Measurements from ENCODE around the gene MAMLD1. TPM values are rescaled to one million over a fixed set of nuclear protein-coding genes. Genes with fewer than 3 reads are reported as not detected.

The MAMLD1 gene
- total RNA-seq, 1 donor from 2014 or later, result 3.0 TPM

- TF ChIP-seq, protein P1, sequence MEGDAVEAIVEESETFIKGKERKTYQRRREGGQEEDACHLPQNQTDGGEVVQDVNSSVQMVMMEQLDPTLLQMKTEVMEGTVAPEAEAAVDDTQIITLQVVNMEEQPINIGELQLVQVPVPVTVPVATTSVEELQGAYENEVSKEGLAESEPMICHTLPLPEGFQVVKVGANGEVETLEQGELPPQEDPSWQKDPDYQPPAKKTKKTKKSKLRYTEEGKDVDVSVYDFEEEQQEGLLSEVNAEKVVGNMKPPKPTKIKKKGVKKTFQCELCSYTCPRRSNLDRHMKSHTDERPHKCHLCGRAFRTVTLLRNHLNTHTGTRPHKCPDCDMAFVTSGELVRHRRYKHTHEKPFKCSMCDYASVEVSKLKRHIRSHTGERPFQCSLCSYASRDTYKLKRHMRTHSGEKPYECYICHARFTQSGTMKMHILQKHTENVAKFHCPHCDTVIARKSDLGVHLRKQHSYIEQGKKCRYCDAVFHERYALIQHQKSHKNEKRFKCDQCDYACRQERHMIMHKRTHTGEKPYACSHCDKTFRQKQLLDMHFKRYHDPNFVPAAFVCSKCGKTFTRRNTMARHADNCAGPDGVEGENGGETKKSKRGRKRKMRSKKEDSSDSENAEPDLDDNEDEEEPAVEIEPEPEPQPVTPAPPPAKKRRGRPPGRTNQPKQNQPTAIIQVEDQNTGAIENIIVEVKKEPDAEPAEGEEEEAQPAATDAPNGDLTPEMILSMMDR (IDR thresholded peaks at IDR 0.05; ENCODE audit: insufficient read depth, low read length, poor library complexity, severe bottlenecking), result no peak
- Histone ChIP-seq H3K36me3 (ENCODE audit: control insufficient read depth, insufficient read depth, low read length) (no peaks in the 10 kb centered on the region), H3K27me3 (ENCODE audit: control insufficient read depth, insufficient read depth, low read length) (no peaks in the 10 kb centered on the region), H3K4me3 (ENCODE audit: low read depth, low read length) (no peak overlapping the region)
- DNase-seq (ENCODE audit: low read depth), result no peak
Measured at GRCh38 chrX:150408561-150408960, 45.4 kb downstream of the MAMLD1 start.

DNA sequence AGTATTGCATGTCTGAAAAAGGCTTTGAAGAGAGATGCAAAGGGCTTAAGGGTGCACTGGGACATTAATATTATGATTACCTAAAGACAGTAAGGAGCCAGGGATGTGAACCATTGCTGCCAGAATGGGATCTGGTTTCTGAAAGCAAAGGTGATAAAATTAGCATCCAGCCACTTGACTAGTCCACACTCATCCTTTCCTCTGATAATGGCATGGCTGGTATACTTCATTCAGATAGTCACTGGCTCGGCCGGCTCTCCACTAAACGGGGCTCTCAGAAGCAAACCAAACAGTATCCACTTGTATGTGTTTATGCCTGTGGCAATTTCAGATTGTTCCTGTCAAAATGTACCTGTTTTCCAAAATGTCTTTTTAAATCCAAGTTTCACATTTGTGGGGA is 46.4 kb downstream of the MAMLD1 start:
- no peaks in the 10 kb centered on the region for H3K36me3 ChIP-seq (ENCODE audit: control insufficient read depth, insufficient read depth, low read length)
- TF ChIP-seq, protein P1 (IDR thresholded peaks at IDR 0.05; ENCODE audit: insufficient read depth, low read length, poor library complexity, severe bottlenecking), result no peak
- no peak overlapping the region for H3K4me3 ChIP-seq (ENCODE audit: low read depth, low read length)
- DNase-seq (ENCODE audit: low read depth), result no peak
- H3K27me3 ChIP-seq (ENCODE audit: control insufficient read depth, insufficient read depth, low read length), result no peaks in the 10 kb centered on the region

- no peak for DNase-seq (ENCODE audit: low read depth)
- H3K4me3 ChIP-seq (ENCODE audit: low read depth, low read length), result no peak overlapping the region
- no peaks in the 10 kb centered on the region for H3K36me3 ChIP-seq (ENCODE audit: control insufficient read depth, insufficient read depth, low read length)
- H3K27me3 ChIP-seq (ENCODE audit: control insufficient read depth, insufficient read depth, low read length), result no peaks in the 10 kb centered on the region
- TF ChIP-seq, protein P1 (IDR thresholded peaks at IDR 0.05; ENCODE audit: insufficient read depth, low read length, poor library complexity, severe bottlenecking), result no peak
Measured at GRCh38 chrX:150409964-150410363, 46.8 kb downstream of the MAMLD1 start.

- TF ChIP-seq, protein P1 (IDR thresholded peaks at IDR 0.05; ENCODE audit: insufficient read depth, low read length, poor library complexity, severe bottlenecking), result no peak
- Histone ChIP-seq H3K27me3 (ENCODE audit: control insufficient read depth, insufficient read depth, low read length) (no peaks in the 10 kb centered on the region), H3K4me3 (ENCODE audit: low read depth, low read length) (no peak overlapping the region), H3K36me3 (ENCODE audit: control insufficient read depth, insufficient read depth, low read length) (no peaks in the 10 kb centered on the region)
- no peak for DNase-seq (ENCODE audit: low read depth)
Measured at GRCh38 chrX:150410513-150410912, 47.4 kb downstream of the MAMLD1 start.

DNA sequence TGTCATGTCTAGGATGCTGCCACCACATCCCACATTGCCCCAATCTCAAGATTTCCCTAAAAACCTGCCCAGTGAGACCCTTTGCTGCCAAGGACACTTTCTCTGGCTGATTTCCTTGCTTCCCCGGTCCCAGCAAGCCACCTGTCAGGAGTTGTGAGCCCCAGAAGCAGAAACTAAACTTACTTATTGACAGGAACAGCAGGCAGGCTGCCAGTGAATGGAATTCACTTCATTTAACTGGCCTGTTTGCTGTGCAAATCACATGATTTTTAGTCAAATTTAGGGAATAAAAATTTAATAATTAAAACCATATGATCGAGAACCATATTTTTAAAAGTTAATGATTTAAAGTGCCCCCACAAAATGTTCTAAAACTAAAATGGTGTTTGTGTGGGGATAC is 48.5 kb downstream of the MAMLD1 start:
- no peak for DNase-seq (ENCODE audit: low read depth)
- Histone ChIP-seq H3K4me3 (ENCODE audit: low read depth, low read length) (no peak overlapping the region), H3K36me3 (ENCODE audit: control insufficient read depth, insufficient read depth, low read length) (no peaks in the 10 kb centered on the region), H3K27me3 (ENCODE audit: control insufficient read depth, insufficient read depth, low read length) (no peaks in the 10 kb centered on the region)
- TF ChIP-seq, protein P1 (IDR thresholded peaks at IDR 0.05; ENCODE audit: insufficient read depth, low read length, poor library complexity, severe bottlenecking), result no peak

DNA sequence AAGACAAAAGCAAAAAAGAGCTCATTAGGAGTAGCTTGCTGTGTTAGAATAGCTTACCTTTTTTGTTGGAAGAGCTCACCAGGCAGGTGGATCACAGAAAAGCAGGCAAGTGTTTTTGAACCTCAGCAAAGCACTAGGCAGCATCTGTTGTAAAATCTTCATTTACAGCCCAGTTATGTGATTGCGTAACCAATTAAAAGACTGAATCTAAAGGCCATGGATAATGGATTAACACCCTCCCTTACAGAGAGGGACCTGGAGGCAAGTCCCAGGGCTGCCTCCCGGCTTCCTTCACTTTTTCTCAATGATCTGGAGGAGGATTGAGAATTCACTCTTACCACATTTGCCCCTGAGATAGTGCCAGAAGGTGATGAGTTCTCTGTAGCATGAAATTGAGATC is 51.1 kb downstream of the MAMLD1 start:
- Histone ChIP-seq H3K27me3 (ENCODE audit: control insufficient read depth, insufficient read depth, low read length) (no peaks in the 10 kb centered on the region), H3K4me3 (ENCODE audit: low read depth, low read length) (no peak overlapping the region), H3K36me3 (ENCODE audit: control insufficient read depth, insufficient read depth, low read length) (no peaks in the 10 kb centered on the region)
- TF ChIP-seq, protein P1 (IDR thresholded peaks at IDR 0.05; ENCODE audit: insufficient read depth, low read length, poor library complexity, severe bottlenecking), result no peak
- DNase-seq (ENCODE audit: low read depth), result no peak

Measured in kidney epithelial cell (primary cell).